ENCODE measurements around the gene MSI2. TPM values are rescaled to one million over a fixed set of nuclear protein-coding genes. Genes with fewer than 3 reads are reported as not detected.

The MSI2 gene
- total RNA-seq, 6 experiments from 2014 or later, result 12.0 to 22.6 (median 19.4) TPM

- WGBS (ENCODE audit: insufficient coverage, low coverage, low lambda C conversion rate, missing lambda C conversion rate), result 82% methylated on average over 19 of the region's 19 CpGs
- intact Hi-C loops (cut with DNase I), result no loop called here
Measured at GRCh38 chr17:57432507-57433277, 176.4 kb downstream of the MSI2 start.

GRCh38 chr17:57433452-57433851 is 177.1 kb downstream of the MSI2 start:
- intact Hi-C loops (cut with DNase I), result no loop called here
- ATAC-seq (no peak), DNase-seq (no peak)
- whole genome bisulfite sequencing (ENCODE audit: insufficient coverage, low coverage, low lambda C conversion rate, missing lambda C conversion rate), result 82% methylated on average over 3 of the region's 10 CpGs
- no peaks in the 10 kb centered on the region for H3K36me3 ChIP-seq
- H3K27me3 ChIP-seq, result no peaks in the 10 kb centered on the region
- H3K4me3 ChIP-seq, result no peak overlapping the region
- no peaks in the 10 kb centered on the region for H3K9me3 ChIP-seq
- no peaks in the 10 kb centered on the region for H3K4me1 ChIP-seq
- TF ChIP-seq, protein P1, sequence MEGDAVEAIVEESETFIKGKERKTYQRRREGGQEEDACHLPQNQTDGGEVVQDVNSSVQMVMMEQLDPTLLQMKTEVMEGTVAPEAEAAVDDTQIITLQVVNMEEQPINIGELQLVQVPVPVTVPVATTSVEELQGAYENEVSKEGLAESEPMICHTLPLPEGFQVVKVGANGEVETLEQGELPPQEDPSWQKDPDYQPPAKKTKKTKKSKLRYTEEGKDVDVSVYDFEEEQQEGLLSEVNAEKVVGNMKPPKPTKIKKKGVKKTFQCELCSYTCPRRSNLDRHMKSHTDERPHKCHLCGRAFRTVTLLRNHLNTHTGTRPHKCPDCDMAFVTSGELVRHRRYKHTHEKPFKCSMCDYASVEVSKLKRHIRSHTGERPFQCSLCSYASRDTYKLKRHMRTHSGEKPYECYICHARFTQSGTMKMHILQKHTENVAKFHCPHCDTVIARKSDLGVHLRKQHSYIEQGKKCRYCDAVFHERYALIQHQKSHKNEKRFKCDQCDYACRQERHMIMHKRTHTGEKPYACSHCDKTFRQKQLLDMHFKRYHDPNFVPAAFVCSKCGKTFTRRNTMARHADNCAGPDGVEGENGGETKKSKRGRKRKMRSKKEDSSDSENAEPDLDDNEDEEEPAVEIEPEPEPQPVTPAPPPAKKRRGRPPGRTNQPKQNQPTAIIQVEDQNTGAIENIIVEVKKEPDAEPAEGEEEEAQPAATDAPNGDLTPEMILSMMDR (IDR thresholded peaks at IDR 0.05), result no peak
- no peak for TF ChIP-seq POLR2A (IDR thresholded peaks at IDR 0.05)
- H3K27ac ChIP-seq, result no peak overlapping the region

More at GRCh38 chr17:57432507-57433277, 176.4 kb downstream of the MSI2 start:
- Histone ChIP-seq H3K27me3 (no peaks in the 10 kb centered on the region), H3K27ac (no peak overlapping the region), H3K9me3 (no peaks in the 10 kb centered on the region), H3K4me3 (no peak overlapping the region), H3K36me3 (no peaks in the 10 kb centered on the region), H3K4me1 (no peaks in the 10 kb centered on the region)
- ATAC-seq, result no peak
- DNase-seq, result no peak
- TF ChIP-seq, protein P1 (IDR thresholded peaks at IDR 0.05), result no peak
- TF ChIP-seq POLR2A (IDR thresholded peaks at IDR 0.05), result no peak

GRCh38 chr17:57434361-57434760 is 178.0 kb downstream of the MSI2 start:
- Histone ChIP-seq H3K4me1 (no peaks in the 10 kb centered on the region), H3K36me3 (no peaks in the 10 kb centered on the region), H3K9me3 (no peaks in the 10 kb centered on the region), H3K27ac (no peak overlapping the region), H3K27me3 (no peaks in the 10 kb centered on the region), H3K4me3 (no peak overlapping the region)
- TF ChIP-seq, protein P1 (IDR thresholded peaks at IDR 0.05), result no peak
- no peak for TF ChIP-seq POLR2A (IDR thresholded peaks at IDR 0.05)
- WGBS (ENCODE audit: insufficient coverage, low coverage, low lambda C conversion rate, missing lambda C conversion rate), result 83% methylated on average over 1 of the region's 1 CpG
- DNase-seq (no peak), ATAC-seq (no peak)
- intact Hi-C loops (cut with DNase I), result no loop called here

DNA sequence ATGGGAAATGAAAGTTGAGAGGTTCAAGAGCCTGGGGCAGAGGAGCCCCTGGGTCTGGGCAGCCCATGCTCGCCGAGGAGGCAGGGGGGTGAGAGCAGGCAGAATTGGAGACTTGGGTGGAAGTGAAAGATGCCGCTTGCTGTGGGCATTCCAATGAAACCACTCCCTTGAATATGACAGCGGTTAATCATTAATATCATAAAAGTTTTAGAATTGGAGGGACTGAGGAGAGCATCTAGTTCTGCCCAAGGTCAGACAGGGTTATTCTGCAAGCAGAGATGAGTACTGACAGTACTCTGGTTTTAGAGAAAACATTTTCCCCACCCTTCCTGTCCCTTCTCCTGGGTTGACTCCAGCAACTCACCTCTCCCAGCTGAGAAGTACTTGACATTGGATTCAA is 180.2 kb downstream of the MSI2 start:
- DNase-seq, result no peak
- no peak for ATAC-seq
- Histone ChIP-seq H3K4me1 (no peaks in the 10 kb centered on the region), H3K27me3 (no peaks in the 10 kb centered on the region), H3K36me3 (no peaks in the 10 kb centered on the region), H3K27ac (no peak overlapping the region), H3K9me3 (no peaks in the 10 kb centered on the region), H3K4me3 (no peak overlapping the region)
- TF ChIP-seq, protein P1 (IDR thresholded peaks at IDR 0.05), result no peak
- no peak for TF ChIP-seq POLR2A (IDR thresholded peaks at IDR 0.05)
- intact Hi-C loops (cut with DNase I), result no loop called here
- WGBS (ENCODE audit: insufficient coverage, low coverage, low lambda C conversion rate, missing lambda C conversion rate), result 83% methylated on average over 4 of the region's 4 CpGs

All from right lobe of liver (tissue), 6 donors.